ENCODE results near the gene TSEN15. TPM values are rescaled to one million over a fixed set of nuclear protein-coding genes. Genes with fewer than 3 reads are reported as not detected.
A peak's percentile ranks its signal among the peaks of the same experiment; 100 is the strongest.

The TSEN15 gene
- total and polyA plus RNA-seq, 9 of the 15 experiments (the other 6 are each of a cell fraction or from before 2014, with no cell fraction given): 25.6 to 121 (median 91.3) TPM

DNA sequence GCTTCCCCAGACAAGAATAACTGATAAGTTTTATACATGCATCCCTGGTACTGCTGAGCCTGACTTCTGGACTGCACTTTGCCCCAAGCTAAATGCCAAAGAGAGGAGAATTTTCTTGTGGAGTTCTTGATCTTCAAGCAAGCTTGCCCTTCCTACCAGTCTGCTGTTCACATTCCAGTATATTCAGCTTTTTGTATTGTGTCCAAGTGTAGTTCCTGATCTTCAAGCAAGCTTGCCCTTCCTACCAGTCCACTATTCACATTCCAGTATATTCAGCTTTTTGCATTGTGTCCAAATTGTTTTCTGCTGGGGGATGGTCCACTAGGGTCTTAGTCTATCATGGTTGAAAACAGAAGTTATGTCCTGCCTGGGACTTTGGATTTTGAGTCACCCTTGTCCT lies 894 bp upstream of the TSEN15 start (continued):
- TF ChIP-seq, protein P1, sequence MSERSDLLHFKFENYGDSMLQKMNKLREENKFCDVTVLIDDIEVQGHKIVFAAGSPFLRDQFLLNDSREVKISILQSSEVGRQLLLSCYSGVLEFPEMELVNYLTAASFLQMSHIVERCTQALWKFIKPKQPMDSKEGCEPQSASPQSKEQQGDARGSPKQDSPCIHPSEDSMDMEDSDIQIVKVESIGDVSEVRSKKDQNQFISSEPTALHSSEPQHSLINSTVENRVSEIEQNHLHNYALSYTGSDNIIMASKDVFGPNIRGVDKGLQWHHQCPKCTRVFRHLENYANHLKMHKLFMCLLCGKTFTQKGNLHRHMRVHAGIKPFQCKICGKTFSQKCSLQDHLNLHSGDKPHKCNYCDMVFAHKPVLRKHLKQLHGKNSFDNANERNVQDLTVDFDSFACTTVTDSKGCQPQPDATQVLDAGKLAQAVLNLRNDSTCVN (CRISPR knock-in tag; IDR thresholded peaks at IDR 0.05): no peak
- TF ChIP-seq, protein P2, sequence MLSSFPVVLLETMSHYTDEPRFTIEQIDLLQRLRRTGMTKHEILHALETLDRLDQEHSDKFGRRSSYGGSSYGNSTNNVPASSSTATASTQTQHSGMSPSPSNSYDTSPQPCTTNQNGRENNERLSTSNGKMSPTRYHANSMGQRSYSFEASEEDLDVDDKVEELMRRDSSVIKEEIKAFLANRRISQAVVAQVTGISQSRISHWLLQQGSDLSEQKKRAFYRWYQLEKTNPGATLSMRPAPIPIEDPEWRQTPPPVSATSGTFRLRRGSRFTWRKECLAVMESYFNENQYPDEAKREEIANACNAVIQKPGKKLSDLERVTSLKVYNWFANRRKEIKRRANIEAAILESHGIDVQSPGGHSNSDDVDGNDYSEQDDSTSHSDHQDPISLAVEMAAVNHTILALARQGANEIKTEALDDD (IDR thresholded peaks at IDR 0.05): peak; percentile 28; the same call in 1 of the 2 replicates
- TF ChIP-seq KDM2B (CRISPR knock-in tag; IDR thresholded peaks at IDR 0.05): no peak
- TF ChIP-seq TEAD1 (CRISPR knock-in tag; IDR thresholded peaks at IDR 0.05): 0 out of 4 replicates have a peak, but pooled peaks of 1 of the 2 experiments have one; percentile 8
- TF ChIP-seq L3MBTL2 (IDR thresholded peaks at IDR 0.05): no peak
- TF ChIP-seq NONO (IDR thresholded peaks at IDR 0.05; ENCODE audit: low read depth in 2 of 2, low read length in 1 of 2): no peak

DNA sequence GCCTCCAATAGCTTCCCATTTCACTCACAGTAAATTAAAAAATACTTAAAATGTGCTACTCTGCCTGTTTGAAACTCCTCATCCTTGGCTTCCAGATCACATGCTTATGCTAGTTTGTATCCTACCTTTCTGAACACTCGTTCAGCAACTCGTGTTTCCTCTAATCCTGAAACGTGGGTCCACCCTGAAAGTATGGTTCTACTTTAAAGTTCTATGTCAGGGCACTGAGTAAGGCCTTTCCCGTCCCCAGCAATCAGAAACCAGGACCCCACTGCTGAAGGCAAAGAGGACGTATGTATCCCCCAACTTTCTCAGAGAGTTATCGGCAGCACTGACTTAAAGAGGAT lies 419 bp upstream of the TSEN15 start:
- POLR2A ChIA-PET: interaction anchor here (0.7 to 2.9 kb wide), 23 partner anchors 9 to 910 kb away, joined by 3 to 21 read pairs (median 5); partner anchors contain the start of gene COLGALT2
- no peaks in the 10 kb centered on the region for H3K9me1 ChIP-seq (ENCODE audit: control insufficient read depth, insufficient read depth, low read length)
- no peaks in the 10 kb centered on the region for H4K20me1 ChIP-seq (replicated peaks; ENCODE audit: control insufficient read depth, insufficient read depth, low read length)
- peak overlapping the region; percentile 75 for H3K4me3 ChIP-seq
- peak overlapping the region; percentile 98 for H3K27ac ChIP-seq (ENCODE audit: extremely low read depth, low read depth, low read length)
- intact Hi-C loops (cut with micrococcal nuclease): loop anchor here (5.0 to 10.0 kb wide), 2 partner anchors 59 to 416 kb away; partner anchors contain the start of gene ARPC5
- peak overlapping the region; percentile 97 for H3K4me2 ChIP-seq (ENCODE audit: insufficient read depth, low read length)
- in situ Hi-C loops (cut with MboI): no loop called here
- ATAC-seq (peak; percentile 34), FAIRE-seq (no peak), DNase-seq (ENCODE audit: extremely low read depth in 1 of 4, low spot score in 3 of 4) (peak in 2 of 4 experiments; percentile 26 to 54)
- WGBS (ENCODE audit: insufficient coverage, low coverage, missing lambda C conversion rate): 4% methylated on average over 6 of the region's 6 CpGs
- peaks cover 27% of the 10 kb centered on the region for H3K36me3 ChIP-seq (ENCODE audit: control insufficient read depth, insufficient read depth, low read length)
- CTCF ChIA-PET (ENCODE audit: low intra/inter-chr PET ratio): interaction anchor here (0.6 kb wide), 1 partner anchor 663 kb away, joined by 5 read pairs; no protein-coding TSS in a partner anchor
- H3K4me1 ChIP-seq (replicated peaks in 1 of 2; ENCODE audit: control insufficient read depth in 2 of 2, insufficient read depth in 2 of 2, low read length in 2 of 2): peaks cover 0 to 21% of the 10 kb centered on the region in 2 experiments; a peak in 4 of 5 replicates
- peak overlapping the region; percentile 95 for H2AFZ ChIP-seq (ENCODE audit: low read depth, low read length)
- no peaks in the 10 kb centered on the region for H3K27me3 ChIP-seq (ENCODE audit: control insufficient read depth in 2 of 2, insufficient read depth in 2 of 2, low read length in 2 of 2)
- peaks cover 4% of the 10 kb centered on the region; the same call in 1 of the 2 replicates for H3K9me3 ChIP-seq (replicated peaks; ENCODE audit: control insufficient read depth, insufficient read depth, low read depth, low read length)
- H3K9ac ChIP-seq (ENCODE audit: insufficient read depth in 1 of 2, low read depth in 2 of 2, low read length in 2 of 2): peak overlapping the region; percentile 95 to 99
- H3K79me2 ChIP-seq (ENCODE audit: control insufficient read depth, insufficient read depth, low read length): peaks cover 53% of the 10 kb centered on the region
- BruUV-seq (replicated peaks): TSS peak; percentile 90
- 0 out of 2 replicates have a peak, but pooled peaks have one; percentile 62 for TF ChIP-seq ZNF584 (CRISPR knock-in tag; IDR thresholded peaks at IDR 0.05; ENCODE audit: low read depth)
- TF ChIP-seq ZFX (CRISPR knock-in tag; IDR thresholded peaks at IDR 0.05): no peak
- TF ChIP-seq, protein P2 (IDR thresholded peaks at IDR 0.05): peak; percentile 19; the same call in 1 of the 2 replicates
- no peak for TF ChIP-seq MTA3 (IDR thresholded peaks at IDR 0.05; ENCODE audit: borderline replicate concordance)
- TF ChIP-seq CSDE1 (IDR thresholded peaks at IDR 0.05): no peak
- TF ChIP-seq NFYB (IDR thresholded peaks at IDR 0.05; ENCODE audit: extremely low read depth, insufficient read length): no peak
- 0 out of 2 replicates have a peak, but pooled peaks have one; percentile 13 for TF ChIP-seq DDX20 (tag; IDR thresholded peaks at IDR 0.05; ENCODE audit: low read depth)
- no peak for TF ChIP-seq ZNF431 (CRISPR knock-in tag; IDR thresholded peaks at IDR 0.05)
- no peak for TF ChIP-seq CHCHD3 (CRISPR knock-in tag; IDR thresholded peaks at IDR 0.05)
- TF ChIP-seq CEBPB (tag; IDR thresholded peaks at IDR 0.05): no peak
- TF ChIP-seq RNF2 (IDR thresholded peaks at IDR 0.05): no peak
- TF ChIP-seq TOE1 (IDR thresholded peaks at IDR 0.05; ENCODE audit: borderline replicate concordance): no peak
- TF ChIP-seq TOE1 (CRISPR knock-in tag; IDR thresholded peaks at IDR 0.05; ENCODE audit: borderline replicate concordance, low read depth): no peak
- peak; percentile 30; the same call in 1 of the 2 replicates for TF ChIP-seq RAD51 (IDR thresholded peaks at IDR 0.05; ENCODE audit: borderline replicate concordance, low read depth)

All from K562 (cell line).